ENCODE results near the gene SAFB2. TPM values are rescaled to one million over a fixed set of nuclear protein-coding genes. Genes with fewer than 3 reads are reported as not detected.
A peak's percentile ranks its signal among the peaks of the same experiment; 100 is the strongest.

The SAFB2 gene
- total RNA-seq, 1 experiment from 2014 or later = 86.9 TPM

GRCh38 chr19:5547881-5548280 is 74.7 kb downstream of the SAFB2 start:
- Histone ChIP-seq H3K27me3 (ENCODE audit: insufficient read depth, low read length) (no peaks in the 10 kb centered on the region), H3K4me1 (ENCODE audit: control insufficient read depth in 1 of 2, insufficient read depth in 2 of 2, low read length in 2 of 2) (peaks cover 0 to 7% of the 10 kb centered on the region in 2 experiments; a peak in 1 of 4 replicates), H3K27ac (ENCODE audit: low read depth, low read length) (no peak overlapping the region), H3K4me3 (replicated peaks in 1 of 2; ENCODE audit: low read depth in 1 of 2, low read length in 2 of 2) (no peak overlapping the region), H3K9me3 (ENCODE audit: control insufficient read depth in 1 of 2, insufficient read depth in 1 of 2, low read depth in 1 of 2, low read length in 2 of 2) (no peaks in the 10 kb centered on the region), H4K20me1 (ENCODE audit: insufficient read depth) (no peaks in the 10 kb centered on the region), H3K9ac (ENCODE audit: low read length) (no peak overlapping the region), H3K9me2 (ENCODE audit: insufficient read depth) (no peaks in the 10 kb centered on the region), H3K79me2 (ENCODE audit: insufficient read depth, low read length) (no peaks in the 10 kb centered on the region), H2AFZ (ENCODE audit: low read depth, low read length, poor library complexity, severe bottlenecking) (peak overlapping the region; percentile 68), H3K4me2 (ENCODE audit: low read length) (0 out of 2 replicates have a peak overlapping the region, but pooled peaks have one; percentile 27), H3K36me3 (ENCODE audit: control insufficient read depth in 1 of 2, insufficient read depth in 2 of 2, low read length in 2 of 2) (no peaks in the 10 kb centered on the region)
- intact Hi-C loops (cut with micrococcal nuclease) = loop anchor here (1.0 to 5.0 kb wide), 2 partner anchors 30 to 139 kb away; no protein-coding TSS in a partner anchor
- no peak for DNase-seq (ENCODE audit: low read depth, low spot score)
- ChIA-PET RAD21 (ENCODE audit: low non-redundant PET in 1 of 2, low total read pairs in 2 of 2, uncharacterized antibody in 2 of 2, unreplicated experiment in 2 of 2) (interaction anchor here in 1 of 2 experiments (0.6 to 0.9 kb wide), 2 partner anchors 12 to 499 kb away, joined by 3 to 5 read pairs; no protein-coding TSS in a partner anchor), POLR2A (interaction anchor here (0.7 to 0.8 kb wide), 2 partner anchors 11 to 127 kb away, joined by 3 to 4 read pairs; no protein-coding TSS in a partner anchor), CTCF (interaction anchor here (0.6 to 2.4 kb wide), 12 partner anchors 9 to 402 kb away, joined by 3 to 8 read pairs (median 5); partner anchors contain the start of genes SAFB and SAFB2)
- BruUV-seq (replicated peaks) = no TSS peak
- ATAC-seq = peak; percentile 78
- TF ChIP-seq RAD21 (IDR thresholded peaks at IDR 0.05; ENCODE audit: low read depth) (peak; percentile 89), MAX (IDR thresholded peaks at IDR 0.05) (0 out of 2 replicates have a peak, but pooled peaks have one; percentile 3), CTCF (IDR thresholded peaks at IDR 0.05 in 2 of 3, conservative IDR thresholded peaks at IDR 0.05 in 1 of 3; ENCODE audit: borderline replicate concordance in 1 of 3, insufficient read depth in 1 of 3, low read depth in 2 of 3, low read length in 2 of 3) (peak; percentile 78 to 79 (median 78)), FOSL1 (IDR thresholded peaks at IDR 0.05; ENCODE audit: low read depth) (no peak)

- Histone ChIP-seq H3K79me2 (ENCODE audit: insufficient read depth, low read length) (no peaks in the 10 kb centered on the region), H2AFZ (ENCODE audit: low read depth, low read length, poor library complexity, severe bottlenecking) (no peak overlapping the region), H3K4me3 (replicated peaks in 1 of 2; ENCODE audit: low read depth in 1 of 2, low read length in 2 of 2) (no peak overlapping the region), H3K4me1 (ENCODE audit: control insufficient read depth in 1 of 2, insufficient read depth in 2 of 2, low read length in 2 of 2) (peaks cover 0 to 7% of the 10 kb centered on the region in 2 experiments; a peak in 1 of 4 replicates), H3K9me2 (ENCODE audit: insufficient read depth) (no peaks in the 10 kb centered on the region), H3K36me3 (ENCODE audit: control insufficient read depth in 1 of 2, insufficient read depth in 2 of 2, low read length in 2 of 2) (no peaks in the 10 kb centered on the region), H4K20me1 (ENCODE audit: insufficient read depth) (no peaks in the 10 kb centered on the region), H3K9me3 (ENCODE audit: control insufficient read depth in 1 of 2, insufficient read depth in 1 of 2, low read depth in 1 of 2, low read length in 2 of 2) (no peaks in the 10 kb centered on the region), H3K4me2 (ENCODE audit: low read length) (no peak overlapping the region), H3K9ac (ENCODE audit: low read length) (no peak overlapping the region), H3K27ac (ENCODE audit: low read depth, low read length) (no peak overlapping the region), H3K27me3 (ENCODE audit: insufficient read depth, low read length) (no peaks in the 10 kb centered on the region)
- ChIA-PET RAD21 (ENCODE audit: low non-redundant PET in 1 of 2, low total read pairs in 2 of 2, uncharacterized antibody in 2 of 2, unreplicated experiment in 2 of 2) (no interaction called here), POLR2A (no interaction called here), CTCF (interaction anchor here (0.6 kb wide), 1 partner anchor 144 kb away, joined by 5 read pairs; the partner anchor contains the start of gene RPL36)
- no peak for ATAC-seq
- TF ChIP-seq ELF1 (IDR thresholded peaks at IDR 0.05; ENCODE audit: borderline replicate concordance, low read depth) (no peak), ZNF274 (IDR thresholded peaks at IDR 0.05; ENCODE audit: low read depth, low read length) (no peak)
- no TSS peak for BruUV-seq (replicated peaks)
- no peak for DNase-seq (ENCODE audit: low read depth, low spot score)
- intact Hi-C loops (cut with micrococcal nuclease) = loop anchor here (5.0 kb wide), 1 partner anchor 141 kb away; no protein-coding TSS in a partner anchor
Measured at GRCh38 chr19:5545984-5546383, 76.6 kb downstream of the SAFB2 start.
